Testis (tissue), 2 donors: Measurements from ENCODE around the gene HMMR.

Experiments
- CTCF ChIP-seq, 3 experiments: fragments of 450-650 bp in 2 of 3; fragments of 200-600 bp in 1 of 3; sonication (generic) in 1 of 3; IDR thresholded peaks; one replicate each; pipeline ENCODE4 v1.5.1; 2016 to 2019; ENCODE audit warnings: antibody characterized with exemption in 3 of 3, mild to moderate bottlenecking in 2 of 3, moderate library complexity in 1 of 3
- POLR2A ChIP-seq: fragments of 450-650 bp; IDR thresholded peaks from one replicate; pipeline ENCODE4 v1.6.1; 2017; ENCODE audit warnings: antibody characterized with exemption, mild to moderate bottlenecking, moderate library complexity

DNA sequence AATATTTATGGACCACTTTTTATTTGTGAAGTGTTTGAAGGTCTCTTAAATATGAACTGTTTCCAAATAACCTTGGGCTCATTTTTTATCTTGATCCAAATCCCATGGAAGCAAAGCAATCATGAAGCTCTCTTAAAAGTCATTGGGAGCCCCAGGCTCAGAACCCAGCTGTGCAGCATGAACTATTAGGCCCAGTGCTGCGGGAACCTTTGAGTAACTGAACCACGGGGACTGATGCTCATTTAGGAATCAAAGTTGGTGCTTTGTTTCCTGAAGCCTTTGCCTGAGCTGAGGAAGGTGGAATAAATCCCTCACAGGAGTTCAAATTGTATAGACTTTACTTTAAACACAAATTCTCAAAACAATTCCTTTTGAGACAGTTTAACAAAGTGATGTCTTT is 72.8 kb downstream of the HMMR start:
- TF ChIP-seq POLR2A (no peak), CTCF (IDR thresholded peaks at IDR 0.05) (no peak)
